ENCODE results near the gene ZSWIM7. TPM values are rescaled to one million over a fixed set of nuclear protein-coding genes. Genes with fewer than 3 reads are reported as not detected.
"Not testable (repeated sequence)": the region's sequence is repeated elsewhere in the genome, so short reads cannot be mapped to it uniquely, and the experiment has no call there.

The ZSWIM7 gene
- total RNA-seq, 1 donor from 2014 or later, result 7.9 TPM

DNA sequence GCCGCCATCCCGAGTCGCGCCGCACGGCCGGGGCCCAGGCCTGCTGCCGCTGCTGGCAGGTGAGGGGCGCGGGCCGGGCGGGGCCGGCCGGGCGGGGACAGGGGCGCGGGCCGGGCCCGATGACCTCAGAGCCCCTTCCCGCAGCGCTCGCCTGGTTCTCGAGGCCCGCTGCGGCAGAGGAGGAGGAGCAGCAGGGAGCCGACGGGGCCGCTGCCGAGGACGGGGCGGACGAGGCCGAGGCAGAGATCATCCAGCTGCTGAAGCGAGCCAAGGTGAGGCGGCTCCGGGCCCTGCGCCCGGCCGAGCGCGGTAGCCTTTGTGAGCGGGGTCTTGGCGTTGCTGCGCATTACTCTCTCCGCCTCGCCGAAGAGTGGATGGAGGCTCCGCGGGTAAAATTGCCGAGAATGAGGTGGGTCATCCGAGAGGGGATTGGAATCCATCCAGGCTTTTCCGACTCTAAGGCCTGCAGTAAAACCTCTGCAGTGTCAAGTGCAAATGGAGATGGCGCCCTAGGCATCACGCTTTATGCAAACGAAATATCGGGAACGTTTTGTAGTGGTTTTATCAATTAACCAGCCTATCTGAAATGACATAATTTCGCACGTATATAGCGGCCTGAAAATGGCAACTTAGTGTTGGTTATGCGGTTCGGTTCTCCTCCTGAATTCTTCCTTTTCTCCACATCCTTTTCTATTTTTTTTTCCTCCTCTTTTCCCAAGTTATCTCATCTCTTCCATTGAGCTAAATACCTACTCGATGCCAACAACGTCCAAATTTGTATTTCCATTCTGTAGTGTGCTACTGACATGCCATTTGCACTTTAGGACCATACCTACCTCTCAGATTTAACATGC, 697 bp upstream of the ZSWIM7 start:
- peak; percentile 50 for DNase-seq (ENCODE audit: low spot score)

DNA sequence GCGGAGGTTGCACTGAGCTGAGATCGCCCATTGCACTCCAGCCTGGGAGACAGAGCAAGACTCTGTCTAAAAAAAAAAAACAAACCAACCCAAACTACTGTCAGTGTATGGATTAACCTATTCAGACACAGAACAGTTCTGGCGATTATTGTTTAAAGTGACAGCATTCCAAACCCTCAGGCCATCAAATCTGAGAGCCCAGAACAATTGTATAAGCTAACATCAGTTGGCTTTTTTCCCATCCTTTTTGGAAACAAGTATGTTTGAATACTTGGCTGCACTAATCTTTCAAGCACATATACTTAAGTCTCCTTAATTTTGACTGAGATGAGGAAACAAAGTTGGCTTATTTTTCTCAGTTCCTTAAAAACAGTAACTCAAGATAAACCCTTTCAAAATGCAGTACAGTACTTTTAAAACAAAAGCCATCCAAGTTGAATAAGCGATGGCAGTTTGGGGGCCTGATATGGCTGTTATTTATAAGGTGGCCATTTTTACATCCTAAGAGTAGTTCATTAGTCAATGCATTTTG, 1.4 kb downstream of the ZSWIM7 start:
- DNase-seq (ENCODE audit: low spot score), result peak; percentile 11

DNA sequence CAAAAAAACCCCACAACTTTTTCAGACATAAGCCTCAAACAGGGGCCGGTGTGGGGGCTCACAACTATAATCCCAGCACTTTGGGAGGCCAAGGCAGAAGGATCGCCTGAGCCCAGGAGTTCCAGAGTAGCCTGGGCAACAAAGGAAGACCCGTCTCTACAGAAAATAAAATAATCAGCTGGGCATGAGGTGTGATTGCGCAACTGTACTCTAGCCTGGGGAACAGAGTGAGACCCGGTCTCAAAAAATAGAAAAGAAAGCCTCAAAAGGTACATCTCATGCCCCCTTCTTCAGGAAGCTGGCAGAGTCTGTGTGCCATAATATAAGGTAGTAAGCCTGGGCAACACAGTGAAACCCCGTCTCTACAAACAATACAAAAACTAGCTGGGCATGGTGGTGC, 3.2 kb downstream of the ZSWIM7 start:
- DNase-seq (ENCODE audit: low spot score), result no peak

DNA sequence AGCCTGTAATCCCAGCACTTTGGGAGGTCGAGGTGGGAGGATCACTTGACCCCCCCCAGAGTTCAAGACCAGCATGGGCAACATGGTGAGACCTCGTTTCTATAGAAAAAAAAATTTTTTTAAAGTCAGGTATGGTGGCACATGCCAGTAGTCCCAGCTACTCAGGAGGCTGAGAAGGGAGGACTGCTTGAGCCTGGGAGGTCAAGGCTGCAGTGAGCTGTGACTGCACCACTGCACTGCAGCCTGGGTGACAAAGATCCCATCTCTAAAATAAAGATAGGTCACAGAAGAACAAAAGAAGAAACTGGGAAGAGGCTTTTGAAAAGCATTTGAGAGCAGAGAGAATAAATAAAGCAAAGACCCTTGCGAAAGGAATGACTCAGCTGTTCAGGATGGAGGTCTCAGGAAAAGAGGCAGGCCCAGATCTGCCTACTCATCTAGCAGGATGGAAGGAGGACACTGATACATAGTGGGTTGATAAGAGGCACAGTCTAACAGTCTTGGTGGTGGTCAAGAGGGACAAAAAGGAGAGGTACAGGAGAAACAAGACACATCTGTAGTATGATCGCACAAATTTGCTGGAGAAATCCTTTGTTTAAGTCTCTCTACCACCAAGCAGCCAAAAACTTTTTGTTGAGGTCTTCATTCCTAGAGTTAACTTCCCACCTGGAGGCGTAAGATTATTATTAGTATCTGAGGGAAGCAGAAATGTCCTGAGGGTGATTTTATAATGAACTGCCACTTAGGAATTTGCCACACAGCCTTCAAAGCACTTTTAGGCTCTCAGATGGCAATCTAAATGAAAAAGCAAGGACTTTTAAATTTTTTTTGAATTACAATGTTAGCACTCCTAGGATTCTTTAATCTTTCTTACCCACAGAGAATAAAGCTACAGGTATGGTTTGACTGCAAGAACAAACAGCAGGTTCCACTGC, 17.6 kb downstream of the ZSWIM7 start:
- no peak for DNase-seq (ENCODE audit: low spot score)

DNA sequence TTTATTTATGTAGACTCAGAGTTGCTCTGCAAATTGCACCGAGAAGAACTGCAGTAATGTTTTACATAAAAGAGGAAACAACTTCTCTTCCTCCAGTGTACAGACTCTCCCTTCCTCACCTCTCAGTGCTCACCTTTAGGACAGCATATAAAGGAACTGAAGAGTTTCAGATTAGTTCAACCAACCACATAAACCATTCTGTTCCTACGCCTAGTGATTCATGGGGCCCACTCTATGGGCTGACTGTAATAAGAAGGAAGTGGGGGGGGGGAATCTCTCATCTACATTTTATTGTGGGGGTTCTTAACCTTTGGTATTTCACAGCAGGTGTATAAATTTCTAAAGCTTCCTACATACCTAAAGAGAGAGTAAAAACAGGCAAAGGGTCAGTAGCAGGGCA, 18.3 kb downstream of the ZSWIM7 start:
- no peak for DNase-seq (ENCODE audit: low spot score)

- DNase-seq (ENCODE audit: low spot score), result not testable (repeated sequence)
These were observed 20.5 kb downstream of the ZSWIM7 start for GRCh38 chr17:15979013-15979412.

DNA sequence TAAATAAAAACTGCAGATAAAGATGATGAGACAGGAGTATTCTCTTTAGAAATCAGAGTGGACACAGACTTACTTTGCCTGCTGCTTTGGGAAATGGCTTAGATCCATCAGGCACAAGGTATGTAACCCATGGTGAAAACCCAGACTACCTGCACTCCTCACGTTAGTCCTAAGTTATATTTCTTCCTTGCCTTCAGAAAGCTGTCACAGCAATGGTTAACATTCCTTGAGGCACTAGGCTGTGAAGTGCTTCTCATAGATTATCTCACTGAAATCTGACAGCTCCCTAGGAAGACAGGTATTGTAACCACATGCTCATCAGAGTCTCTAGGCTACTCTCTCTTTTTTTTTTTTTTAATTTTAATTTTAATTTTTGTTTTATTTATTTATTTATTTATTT, 20.9 kb downstream of the ZSWIM7 start:
- peak; percentile 18 for DNase-seq (ENCODE audit: low spot score)

DNA sequence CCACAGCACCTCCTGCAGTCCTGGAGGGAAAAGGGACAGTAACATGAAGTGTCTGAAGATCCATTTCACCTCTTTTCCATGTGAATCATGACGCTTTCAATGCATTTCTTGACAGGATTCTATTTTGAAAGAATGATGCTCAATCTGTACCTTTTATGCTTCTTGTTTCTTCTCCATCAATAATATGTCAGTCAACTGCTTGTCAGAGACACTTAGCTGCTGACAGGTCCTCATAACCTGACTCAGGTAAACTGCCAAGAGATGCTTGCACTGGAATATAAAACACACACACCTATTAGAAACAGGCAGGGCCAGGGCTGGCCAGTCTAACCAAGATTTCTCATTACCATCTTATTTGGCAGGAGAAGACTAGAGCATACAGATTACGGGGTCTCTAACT, 21.6 kb downstream of the ZSWIM7 start:
- DNase-seq (ENCODE audit: low spot score), result no peak

DNA sequence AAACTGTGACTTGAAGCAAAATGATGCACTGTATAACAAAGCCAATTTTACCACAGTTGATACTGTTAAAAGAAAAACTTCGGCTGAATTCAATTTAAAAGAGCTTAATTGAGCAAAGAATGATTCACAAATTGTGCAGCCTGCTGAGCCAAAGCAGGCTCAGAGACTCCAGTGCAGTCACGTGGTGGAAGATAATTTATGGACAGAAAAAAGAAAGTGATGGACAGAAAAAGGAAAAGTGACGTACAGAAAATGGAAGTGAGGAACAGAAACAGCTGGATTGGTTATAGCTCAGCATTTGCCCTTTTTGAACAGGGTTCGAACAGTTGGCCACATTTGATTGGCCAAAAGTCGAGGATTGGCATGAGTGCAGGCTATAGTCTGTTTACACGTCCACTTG, 25.7 kb downstream of the ZSWIM7 start:
- no peak for DNase-seq (ENCODE audit: low spot score)

DNA sequence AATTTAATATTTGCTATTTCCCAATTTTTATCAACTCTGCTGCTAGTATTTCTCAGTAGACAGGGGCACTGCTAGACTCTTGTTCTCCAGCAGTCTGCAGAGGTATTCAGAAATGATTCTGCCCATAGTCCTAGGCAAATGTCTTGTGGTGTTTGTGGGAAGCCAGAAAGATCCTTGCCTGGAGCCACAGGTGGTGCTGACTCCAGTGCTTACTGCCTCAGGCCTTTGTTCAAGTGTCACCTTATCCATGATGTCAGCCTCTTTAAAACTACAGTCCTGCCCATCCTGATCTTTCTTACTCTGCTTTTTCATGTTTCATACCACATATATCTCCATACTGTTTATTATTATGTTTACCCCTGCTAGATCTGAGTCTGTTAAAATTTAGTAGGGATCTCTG, 26.5 kb downstream of the ZSWIM7 start:
- no peak for DNase-seq (ENCODE audit: low spot score)

GRCh38 chr17:15972497-15972951, 27.0 kb downstream of the ZSWIM7 start:
- DNase-seq (ENCODE audit: low spot score), result no peak

GRCh38 chr17:15971882-15972281, 27.6 kb downstream of the ZSWIM7 start:
- no peak for DNase-seq (ENCODE audit: low spot score)

GRCh38 chr17:15971098-15971678, 28.3 kb downstream of the ZSWIM7 start:
- DNase-seq (ENCODE audit: low spot score), result no peak

- DNase-seq (ENCODE audit: low spot score), result no peak
These were observed 29.0 kb downstream of the ZSWIM7 start for GRCh38 chr17:15970500-15970899.

- no peak for DNase-seq (ENCODE audit: low spot score)
These were observed 30.0 kb downstream of the ZSWIM7 start for GRCh38 chr17:15969463-15969862.

DNA sequence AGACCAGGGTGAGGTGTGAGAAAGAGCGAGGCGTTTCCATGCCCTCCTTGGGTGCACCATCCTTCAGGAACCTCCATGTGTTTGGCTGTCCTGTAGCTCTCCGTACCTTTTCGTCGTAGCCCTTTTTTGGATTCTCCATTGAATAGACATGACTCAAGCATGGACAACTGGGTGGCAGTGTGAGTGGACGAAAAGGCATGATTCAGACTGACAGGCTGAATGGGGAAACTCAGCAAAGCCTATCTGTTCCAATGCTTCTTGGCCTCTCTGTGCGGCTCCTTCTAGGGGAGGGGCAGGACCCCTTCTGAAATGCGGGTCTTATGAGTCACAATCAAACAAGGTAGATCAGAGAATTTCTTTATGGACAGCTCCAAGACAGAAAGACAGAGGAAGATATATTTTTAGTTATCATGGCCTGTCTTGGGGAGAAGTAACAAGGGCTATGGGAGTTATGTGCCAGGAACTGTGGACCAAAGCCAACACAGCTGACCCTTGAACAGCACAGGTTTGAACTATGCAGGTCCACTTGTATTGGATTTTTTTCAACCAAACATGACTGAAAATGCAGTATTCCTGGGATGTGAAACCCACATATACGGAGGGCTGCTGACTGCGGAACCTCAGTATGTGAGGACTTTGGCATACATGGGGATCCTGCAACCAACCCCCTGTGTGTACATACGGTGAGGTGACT, 31.7 kb downstream of the ZSWIM7 start:
- DNase-seq (ENCODE audit: low spot score), result no peak

- DNase-seq (ENCODE audit: low spot score), result no peak
These were observed 32.6 kb downstream of the ZSWIM7 start for GRCh38 chr17:15966879-15967248.

DNA sequence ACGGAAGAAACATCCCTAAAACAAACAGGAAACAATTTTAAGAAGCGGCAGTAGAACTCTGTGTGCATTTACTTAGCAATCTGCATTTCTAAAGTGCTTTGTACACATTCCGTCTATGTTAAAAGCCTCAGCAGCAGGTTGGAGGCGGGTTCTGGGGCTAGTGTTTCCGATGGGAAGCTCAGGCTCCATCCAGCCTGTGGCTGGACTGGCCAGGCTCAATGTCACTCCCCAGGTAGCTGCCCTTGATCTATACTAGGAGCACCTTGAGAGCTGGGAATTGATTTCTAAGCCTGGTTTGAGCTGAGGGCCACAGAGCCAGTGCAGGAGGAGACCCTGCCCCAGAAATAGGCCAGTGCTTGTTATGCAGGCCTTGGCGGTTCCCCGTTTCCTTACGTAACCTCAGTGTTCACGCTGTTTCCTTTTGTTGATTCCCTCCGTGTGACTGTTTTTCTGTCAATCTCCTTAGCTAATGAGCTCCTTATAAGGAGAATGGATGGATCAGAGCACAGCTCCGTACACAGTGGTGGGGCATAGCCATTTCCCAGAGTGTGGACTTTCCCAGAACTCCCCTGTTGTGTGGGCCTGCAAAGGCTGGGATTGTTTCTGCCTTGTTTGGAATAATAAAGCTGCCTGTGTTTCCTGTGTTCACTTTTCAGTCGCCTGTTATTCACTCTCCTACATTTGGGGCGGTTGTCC, 33.2 kb downstream of the ZSWIM7 start:
- DNase-seq (ENCODE audit: low spot score), result peak; percentile 23

DNA sequence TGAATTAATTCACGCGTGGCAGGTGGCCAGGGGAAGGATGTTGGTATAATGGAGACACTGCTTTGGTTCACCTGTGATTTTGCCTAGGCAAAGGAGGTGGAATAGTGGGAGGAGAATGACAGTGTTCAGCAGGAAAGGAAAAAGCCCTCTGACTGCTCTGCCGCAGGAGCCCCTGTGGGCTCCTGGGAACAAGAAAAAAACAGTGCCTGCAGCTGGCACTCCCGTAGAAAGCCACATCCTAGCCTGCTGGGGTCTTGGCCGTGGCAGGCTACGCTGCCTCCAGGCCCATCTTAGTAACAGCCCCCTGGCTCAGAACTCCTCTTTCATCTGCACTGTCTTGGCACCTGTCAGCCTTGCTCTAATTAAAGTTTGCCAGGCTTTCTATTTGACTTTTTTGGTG, 34.0 kb downstream of the ZSWIM7 start:
- no peak for DNase-seq (ENCODE audit: low spot score)

- DNase-seq (ENCODE audit: low spot score), result no peak
These were observed 35.8 kb downstream of the ZSWIM7 start for GRCh38 chr17:15963670-15964110.

GRCh38 chr17:15958484-15958854, 41.0 kb downstream of the ZSWIM7 start:
- no peak for DNase-seq (ENCODE audit: low spot score)

Data from umbilical cord (tissue), 2 donors.